A673 (cell line): ENCODE results near the gene TMEM147. TPM values are rescaled to one million over a fixed set of nuclear protein-coding genes. Genes with fewer than 3 reads are reported as not detected.

Experiments used
- BruUV-seq: library from RNA; stranded (reverse); fragments of 400-500 nt; replicated peaks from 2 replicates; lab custom pipeline; 2021; lab: Mats Ljungman, UMichigan
- CTCF ChIA-PET: fragments of 300-600 bp; sonication (Branson Sonifier 250); formaldehyde crosslinking; loops from one replicate; lab custom pipeline; 2022; ENCODE audit warnings: antibody characterized with exemption; lab: Charles Lee
- POLR2A ChIA-PET: fragments of 300-600 bp; sonication (Branson Sonifier 250); formaldehyde crosslinking; loops from one replicate; lab custom pipeline; 2022; ENCODE audit warnings: antibody characterized with exemption; ENCODE audit not compliant: low non-redundant PET; lab: Charles Lee
- DNase-seq: peaks from one replicate; pipeline ENCODE4 v3.0.0-alpha.2; 2015; ENCODE audit warnings: low spot score
- H3K27ac ChIP-seq: fragments of 200-600 bp; sonication (generic); 2 replicates; pipeline ENCODE4 v1.5.1; 2016; ENCODE audit warnings: mixed run types, low read depth, mild to moderate bottlenecking, mixed read lengths, antibody characterized with exemption, low read length; ENCODE audit not compliant: poor library complexity, severe bottlenecking
- H3K27me3 ChIP-seq: fragments of 200-600 bp; sonication (generic); replicated peaks from 2 replicates; pipeline ENCODE4 v1.6.1; 2017; ENCODE audit warnings: mixed run types, low read depth, mild to moderate bottlenecking, mixed read lengths, antibody characterized with exemption, low read length; ENCODE audit not compliant: insufficient read depth, poor library complexity
- H3K36me3 ChIP-seq: fragments of 200-600 bp; sonication (generic); 2 replicates; pipeline ENCODE4 v1.6.1; 2016; ENCODE audit warnings: mixed run types, mild to moderate bottlenecking, mixed read lengths, antibody characterized with exemption, low read length; ENCODE audit not compliant: insufficient read depth, poor library complexity, severe bottlenecking
- H3K4me1 ChIP-seq: fragments of 200-600 bp; sonication (generic); 2 replicates; pipeline ENCODE4 v1.6.1; 2017; ENCODE audit warnings: mixed run types, mild to moderate bottlenecking, mixed read lengths, antibody characterized with exemption, low read length; ENCODE audit not compliant: insufficient read depth, poor library complexity, severe bottlenecking
- H3K4me3 ChIP-seq: fragments of 200-600 bp; sonication (generic); 2 replicates; pipeline ENCODE4 v1.5.1; 2016; ENCODE audit warnings: low read depth, mixed run types, mild to moderate bottlenecking, mixed read lengths, low read length; ENCODE audit not compliant: poor library complexity, severe bottlenecking
- H3K9me3 ChIP-seq: fragments of 200-600 bp; sonication (generic); 2 replicates; pipeline ENCODE4 v1.6.1; 2016; ENCODE audit warnings: mixed run types, low read depth, mild to moderate bottlenecking, mixed read lengths, antibody characterized with exemption, low read length; ENCODE audit not compliant: poor library complexity, severe bottlenecking
- EZH2 ChIP-seq: fragments of 200-600 bp; sonication (generic); IDR thresholded peaks from 2 replicates; pipeline ENCODE4 v1.6.1; 2017; ENCODE audit warnings: borderline replicate concordance, low read depth, mild to moderate bottlenecking, mixed read lengths, antibody characterized with exemption, low read length; ENCODE audit not compliant: poor library complexity, severe bottlenecking
- intact Hi-C: fragments of 100-400 bp; cut with micrococcal nuclease; formaldehyde crosslinking; loops from one replicate; pipeline ENCODE4 v1.10.0; 2022; ENCODE audit not compliant: unreplicated experiment
- total RNA-seq: library from RNA; stranded (reverse); gene quantifications from 2 replicates; pipeline ENCODE4 v1.2.3, GENCODE V29; 2021
- TF ChIP-seq, protein P1 (sequence below): fragments of 300-800, 200-600 bp; sonication (generic); conservative IDR thresholded peaks from 2 replicates; pipeline ENCODE4 v1.5.1; 2017; ENCODE audit warnings: low read depth, mild to moderate bottlenecking, antibody characterized with exemption, low read length, moderate library complexity, mixed read lengths

TMEM147 gene
- total RNA-seq, 1 experiment from 2014 or later, result 115 TPM

- no peak for DNase-seq
- Histone ChIP-seq H3K4me3 (no peak overlapping the region), H3K27ac (no peak overlapping the region), H3K4me1 (no peaks in the 10 kb centered on the region), H3K36me3 (no peaks in the 10 kb centered on the region), H3K9me3 (no peaks in the 10 kb centered on the region), H3K27me3 (peaks cover 38% of the 10 kb centered on the region)
- BruUV-seq, result no TSS peak
- intact Hi-C loops, result no loop called here
- CTCF ChIA-PET, result no interaction called here
- POLR2A ChIA-PET, result no interaction called here
- TF ChIP-seq EZH2, result no peak
- TF ChIP-seq, protein P1, sequence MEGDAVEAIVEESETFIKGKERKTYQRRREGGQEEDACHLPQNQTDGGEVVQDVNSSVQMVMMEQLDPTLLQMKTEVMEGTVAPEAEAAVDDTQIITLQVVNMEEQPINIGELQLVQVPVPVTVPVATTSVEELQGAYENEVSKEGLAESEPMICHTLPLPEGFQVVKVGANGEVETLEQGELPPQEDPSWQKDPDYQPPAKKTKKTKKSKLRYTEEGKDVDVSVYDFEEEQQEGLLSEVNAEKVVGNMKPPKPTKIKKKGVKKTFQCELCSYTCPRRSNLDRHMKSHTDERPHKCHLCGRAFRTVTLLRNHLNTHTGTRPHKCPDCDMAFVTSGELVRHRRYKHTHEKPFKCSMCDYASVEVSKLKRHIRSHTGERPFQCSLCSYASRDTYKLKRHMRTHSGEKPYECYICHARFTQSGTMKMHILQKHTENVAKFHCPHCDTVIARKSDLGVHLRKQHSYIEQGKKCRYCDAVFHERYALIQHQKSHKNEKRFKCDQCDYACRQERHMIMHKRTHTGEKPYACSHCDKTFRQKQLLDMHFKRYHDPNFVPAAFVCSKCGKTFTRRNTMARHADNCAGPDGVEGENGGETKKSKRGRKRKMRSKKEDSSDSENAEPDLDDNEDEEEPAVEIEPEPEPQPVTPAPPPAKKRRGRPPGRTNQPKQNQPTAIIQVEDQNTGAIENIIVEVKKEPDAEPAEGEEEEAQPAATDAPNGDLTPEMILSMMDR, result no peak
These were observed 10.5 kb upstream of the TMEM147 start for GRCh38 chr19:35534803-35535480.

GRCh38 chr19:35539314-35539713, 6.1 kb upstream of the TMEM147 start:
- no peak overlapping the region for H3K27ac ChIP-seq
- H3K36me3 ChIP-seq, result no peaks in the 10 kb centered on the region
- no TSS peak for BruUV-seq
- TF ChIP-seq EZH2, result no peak
- TF ChIP-seq, protein P1, result no peak
- CTCF ChIA-PET, result no interaction called here
- H3K4me1 ChIP-seq, result peaks cover 2% of the 10 kb centered on the region
- no peak overlapping the region for H3K4me3 ChIP-seq
- intact Hi-C loops, result no loop called here
- DNase-seq, result no peak
- H3K9me3 ChIP-seq, result no peaks in the 10 kb centered on the region
- POLR2A ChIA-PET, result no interaction called here
- H3K27me3 ChIP-seq, result peaks cover 3% of the 10 kb centered on the region

- no peaks in the 10 kb centered on the region for H3K36me3 ChIP-seq
- intact Hi-C loops, result no loop called here
- BruUV-seq, result no TSS peak
- H3K27me3 ChIP-seq, result no peaks in the 10 kb centered on the region
- H3K27ac ChIP-seq, result no peak overlapping the region
- ChIA-PET CTCF (no interaction called here), POLR2A (no interaction called here)
- H3K4me1 ChIP-seq, result peaks cover 7% of the 10 kb centered on the region
- H3K4me3 ChIP-seq, result no peak overlapping the region
- TF ChIP-seq, protein P1, result no peak
- TF ChIP-seq EZH2, result no peak
- DNase-seq, result no peak
- H3K9me3 ChIP-seq, result no peaks in the 10 kb centered on the region
These were observed 5.6 kb upstream of the TMEM147 start for GRCh38 chr19:35539850-35540249.
